ENCODE results near the gene PPIE.

Gene PPIE

DNA sequence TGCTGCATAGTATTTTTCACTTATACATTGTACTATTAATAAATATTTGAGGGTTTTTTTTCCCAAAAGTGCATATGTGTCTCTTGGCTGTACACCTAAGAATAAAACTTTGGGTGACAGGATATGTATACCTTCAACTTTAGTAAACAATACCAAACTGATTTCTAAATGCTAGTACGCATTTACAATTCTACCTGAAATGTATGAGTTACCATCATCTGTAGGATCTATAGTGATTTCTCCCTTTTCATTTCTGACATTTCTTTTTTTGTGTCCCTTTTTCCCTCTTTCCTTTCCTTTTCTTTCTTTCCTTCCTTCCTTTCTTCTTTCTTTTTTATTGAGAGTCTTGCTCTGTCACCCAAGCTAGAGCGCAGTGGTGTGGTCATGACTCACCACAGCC is 66.7 kb downstream of the PPIE start:
- no peak overlapping the region for H3K27ac ChIP-seq
- no peak for TF ChIP-seq CTCF (conservative IDR thresholded peaks at IDR 0.05)

DNA sequence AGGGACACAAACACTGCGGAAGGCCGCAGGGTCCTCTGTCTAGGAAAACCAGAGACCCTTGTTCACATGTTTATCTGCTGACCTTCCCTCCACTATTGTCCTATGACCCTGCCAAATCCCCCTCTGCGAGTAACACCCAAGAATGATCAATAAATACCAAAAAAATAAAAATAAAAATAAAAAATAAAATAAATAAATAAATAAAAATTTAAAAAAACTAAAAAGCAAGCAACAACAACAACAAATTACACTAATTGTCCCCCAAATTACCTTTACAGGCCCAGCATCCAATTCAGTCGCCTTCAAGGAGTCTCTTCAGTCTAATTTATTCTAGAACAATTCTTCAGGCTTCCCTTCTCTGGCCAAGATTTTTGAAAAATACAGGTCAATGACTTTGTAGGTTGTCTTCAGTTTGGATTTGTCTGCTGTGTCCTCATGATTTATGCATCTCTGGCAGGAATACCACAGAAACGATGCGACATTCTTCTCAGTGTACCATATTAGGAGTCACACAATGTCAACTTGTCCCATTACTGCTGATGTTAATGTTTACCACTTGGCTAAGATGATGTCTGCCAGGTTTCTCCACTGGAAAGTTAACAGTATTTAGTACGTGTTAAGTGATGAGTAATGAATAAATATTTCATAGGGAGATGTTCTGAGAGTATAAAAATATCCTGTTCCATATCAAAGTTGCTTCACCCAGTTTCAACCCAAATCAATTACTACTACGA is 70.3 kb downstream of the PPIE start:
- no peak overlapping the region for H3K27ac ChIP-seq
- no peak for TF ChIP-seq CTCF (conservative IDR thresholded peaks at IDR 0.05)

DNA sequence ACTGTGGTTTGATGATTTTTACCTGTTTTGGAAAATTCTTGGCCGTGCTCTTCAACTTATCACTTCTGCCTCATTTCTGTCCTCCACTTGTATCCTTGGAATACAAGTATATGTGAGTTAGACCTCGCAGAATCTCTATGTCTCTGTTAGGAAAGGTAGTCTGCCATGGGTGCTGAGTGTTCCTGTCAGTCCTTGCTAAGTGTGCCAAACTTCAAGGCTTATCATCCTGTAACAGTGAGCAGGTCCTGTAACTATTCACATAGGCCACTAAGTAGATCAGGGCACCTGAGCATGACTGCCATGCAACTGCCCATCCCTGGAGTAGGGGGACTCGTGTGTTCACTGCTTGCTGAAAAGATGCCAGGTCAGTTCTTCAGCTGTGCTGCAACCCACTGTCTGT is 74.2 kb downstream of the PPIE start:
- no peak for TF ChIP-seq CTCF (conservative IDR thresholded peaks at IDR 0.05)
- no peak overlapping the region for H3K27ac ChIP-seq

Measured in VCaP (cell line).